Ramos (cell line): ENCODE measurements around the gene NEURL3.

Experiments
- in situ Hi-C: fragments of 300-500 bp; cut with MboI; formaldehyde crosslinking; loops from one replicate; pipeline ENCODE4 v1.14.3; 2022; ENCODE audit warnings: low sequenced_read_pairs; ENCODE audit not compliant: unreplicated experiment

The NEURL3 gene

DNA sequence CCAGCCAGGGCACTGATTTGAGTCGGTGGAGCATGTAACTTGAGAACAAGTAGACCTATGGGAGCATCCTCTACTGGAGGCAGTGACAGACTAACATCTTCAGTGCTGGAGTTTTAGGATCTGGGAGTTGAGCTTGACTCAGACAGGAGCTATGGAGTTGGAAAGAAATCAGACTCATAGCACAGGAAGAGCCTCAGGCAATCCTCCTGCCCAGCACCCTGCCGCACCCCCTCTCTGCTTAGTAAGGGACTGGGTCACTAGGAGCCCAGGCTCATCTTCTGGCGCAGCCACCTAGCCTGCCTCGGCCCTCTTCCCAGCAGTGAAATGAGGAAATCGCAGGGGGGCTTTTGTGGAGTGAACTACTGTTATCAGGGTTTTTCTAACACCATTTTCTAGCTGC lies 35.0 kb upstream of the NEURL3 start:
- in situ Hi-C loops, result no loop called here

DNA sequence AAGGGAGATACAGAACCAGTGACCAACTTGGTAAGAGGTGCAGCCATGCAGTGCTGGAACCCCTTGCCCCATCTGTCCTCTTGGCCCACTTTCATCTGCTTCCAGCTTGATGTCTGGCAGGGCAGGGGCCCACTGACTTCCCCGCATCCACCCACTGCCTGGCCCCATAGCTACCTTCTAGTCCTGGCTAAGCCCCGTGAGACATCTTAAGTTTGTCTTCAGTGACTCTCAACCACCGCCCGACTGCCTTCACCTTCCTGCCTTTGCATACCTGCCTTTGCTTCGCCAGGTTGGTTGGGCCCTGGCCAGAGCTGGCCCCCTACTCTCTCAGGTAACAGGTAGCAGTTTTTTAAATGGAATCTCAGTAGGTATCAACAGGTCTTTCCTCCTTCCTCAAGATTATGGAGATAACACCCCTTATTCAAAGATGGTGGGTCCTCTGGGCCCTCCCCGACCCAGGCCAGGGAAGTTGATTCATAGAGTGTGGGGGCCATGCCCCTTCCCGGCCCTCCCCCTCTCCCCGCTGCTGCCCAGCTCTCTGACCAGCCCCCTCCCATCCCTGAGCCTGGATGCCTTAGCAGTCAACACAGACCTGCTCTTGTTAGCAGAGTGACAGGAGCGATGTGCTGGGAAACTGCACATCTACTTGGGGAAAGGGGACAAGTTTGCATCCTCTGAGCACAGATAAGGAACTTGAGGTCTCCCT lies 34.2 kb upstream of the NEURL3 start:
- in situ Hi-C loops, result no loop called here

DNA sequence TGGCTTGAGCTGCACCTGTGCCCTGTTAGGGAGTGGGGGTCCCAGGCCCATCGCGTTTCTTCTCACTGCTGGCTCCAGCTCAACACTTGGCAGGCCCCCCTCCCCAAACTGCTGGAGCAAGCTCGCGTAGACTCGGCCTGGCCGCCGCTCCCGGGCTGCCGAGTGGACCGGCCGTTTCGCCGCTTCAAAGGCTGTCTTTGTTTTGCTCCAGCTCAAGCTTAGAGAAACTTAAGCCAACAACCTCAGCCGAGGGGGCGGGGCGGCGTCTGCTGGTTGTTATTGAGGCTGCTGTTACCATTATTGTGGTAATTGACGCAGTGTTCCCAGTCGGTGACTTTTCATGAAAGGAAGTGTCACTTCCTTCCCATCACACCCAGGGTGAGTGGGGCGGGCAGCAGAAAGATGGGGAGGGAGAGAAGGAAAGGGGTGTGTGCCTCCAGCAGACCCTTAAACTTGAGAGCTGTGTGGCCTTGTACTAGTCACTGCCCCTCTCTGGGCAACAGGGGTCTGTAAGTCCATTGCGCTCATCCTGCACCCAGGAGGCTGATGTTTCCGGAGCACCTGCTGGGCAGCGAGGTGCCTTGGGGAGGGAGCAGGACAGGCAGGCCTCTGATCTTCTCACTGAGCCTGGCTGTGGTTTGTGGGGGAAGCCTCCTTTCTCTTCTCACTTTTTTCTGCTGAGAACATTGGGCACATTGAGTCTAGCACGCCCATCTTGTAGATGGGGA lies 33.5 kb upstream of the NEURL3 start:
- in situ Hi-C loops, result no loop called here

DNA sequence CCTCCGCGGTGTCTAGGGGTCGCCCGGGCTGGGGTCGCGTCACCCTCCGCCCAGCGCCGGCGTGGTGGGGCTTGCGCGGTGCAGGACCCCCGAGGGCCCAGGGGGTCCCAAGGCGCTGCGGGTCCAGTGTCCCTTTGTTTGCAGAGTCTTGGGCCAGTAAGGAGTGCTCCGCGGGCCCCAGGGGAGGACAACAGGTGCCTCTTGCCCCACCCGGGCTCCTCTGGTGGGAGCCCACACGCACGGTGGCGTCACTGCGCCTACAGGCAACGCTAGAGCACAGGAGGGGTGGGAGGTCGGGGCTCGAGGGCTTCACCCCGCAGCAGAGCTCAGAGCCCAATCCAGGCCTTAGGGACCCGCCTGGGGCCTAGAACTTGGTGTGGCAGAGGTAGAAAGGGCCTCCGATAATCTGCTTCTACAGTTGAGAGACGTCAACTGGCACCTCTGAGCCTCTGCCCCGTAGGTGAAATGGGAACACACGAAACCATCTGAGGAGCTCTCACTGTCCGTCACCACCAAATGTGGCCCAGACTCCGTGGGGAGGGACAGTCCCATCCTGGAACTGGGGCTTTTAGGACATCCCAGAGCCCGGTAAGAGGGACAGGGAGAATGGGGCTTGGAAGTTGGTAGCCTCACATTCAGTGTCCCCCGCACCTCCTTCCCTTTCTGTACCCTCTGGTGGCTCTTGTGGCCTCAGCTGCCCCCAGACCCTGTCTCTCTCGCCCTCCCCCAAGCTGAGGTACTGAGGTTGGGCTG lies 32.8 kb upstream of the NEURL3 start:
- in situ Hi-C loops, result no loop called here

DNA sequence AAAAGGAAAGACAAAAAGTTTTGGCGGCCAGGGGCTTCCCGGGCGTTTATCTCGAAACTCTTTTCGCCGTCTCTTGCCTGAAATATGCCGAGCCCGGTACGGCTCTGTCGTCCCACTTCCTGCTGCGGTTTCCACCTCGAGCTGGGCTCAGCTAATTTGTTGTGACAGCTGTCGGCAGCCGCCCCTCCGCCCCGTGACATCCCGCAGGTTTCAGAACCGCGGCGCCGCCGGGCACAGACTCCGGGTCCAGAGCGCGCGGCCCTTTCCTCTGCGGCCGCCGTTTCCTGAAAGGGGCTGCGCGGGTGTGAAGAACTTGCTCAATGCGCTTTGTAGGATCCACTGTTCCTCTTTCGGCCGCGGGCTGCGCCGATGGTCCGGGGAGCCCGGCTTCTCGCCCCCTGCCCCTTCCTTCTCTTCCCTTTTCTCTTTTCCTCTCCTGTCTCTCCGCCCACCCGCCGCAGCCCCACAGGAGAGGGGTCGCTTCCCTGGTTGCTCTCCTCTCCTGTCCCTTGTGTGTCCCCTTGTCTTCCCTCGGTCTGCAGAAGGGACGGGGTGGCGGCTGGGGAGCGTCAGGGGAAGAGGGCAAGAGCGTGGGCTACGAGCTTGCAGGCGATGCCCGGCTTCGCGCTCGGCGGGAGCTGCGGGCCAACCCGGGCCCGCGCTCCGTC lies 32.0 kb upstream of the NEURL3 start:
- in situ Hi-C loops, result no loop called here

DNA sequence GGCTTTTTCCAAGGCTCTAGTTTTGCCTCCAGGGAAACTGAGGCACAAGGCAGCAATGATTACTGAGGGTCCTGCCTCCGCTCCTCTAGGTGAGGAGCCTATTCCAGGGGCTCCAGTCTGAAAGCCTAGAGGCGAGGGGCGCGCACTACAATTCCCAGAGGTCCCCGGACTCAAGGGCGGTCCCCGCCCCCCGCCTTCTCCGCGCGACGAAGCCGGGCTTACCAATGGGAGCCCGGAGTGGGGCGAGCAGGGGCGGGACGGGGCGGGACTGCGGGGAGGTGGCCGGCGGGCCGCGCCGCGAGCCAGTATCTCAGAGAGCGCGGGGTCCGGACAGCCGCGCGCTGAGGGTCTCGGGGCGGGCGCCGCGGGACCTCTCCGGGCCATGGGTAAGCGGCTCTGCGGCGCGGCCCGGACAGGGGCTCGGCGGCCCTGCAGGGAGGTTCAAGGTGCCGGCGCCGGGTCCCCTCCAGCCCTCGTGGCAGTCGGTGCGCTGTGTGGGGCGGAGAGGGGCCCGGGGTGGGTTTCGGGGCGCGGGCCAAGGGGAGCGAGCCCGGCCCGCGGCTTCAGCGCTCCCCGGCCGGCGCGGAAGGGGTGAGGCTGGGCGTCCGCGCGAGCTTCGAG lies 31.4 kb upstream of the NEURL3 start, which contains the start of gene ARID5A:
Gene ARID5A, plus strand, starts transcription at position 308 of the 621 bp plus-strand sequence. Its CDS starts 75 bp downstream, at position 383.
- in situ Hi-C loops, result no loop called here

DNA sequence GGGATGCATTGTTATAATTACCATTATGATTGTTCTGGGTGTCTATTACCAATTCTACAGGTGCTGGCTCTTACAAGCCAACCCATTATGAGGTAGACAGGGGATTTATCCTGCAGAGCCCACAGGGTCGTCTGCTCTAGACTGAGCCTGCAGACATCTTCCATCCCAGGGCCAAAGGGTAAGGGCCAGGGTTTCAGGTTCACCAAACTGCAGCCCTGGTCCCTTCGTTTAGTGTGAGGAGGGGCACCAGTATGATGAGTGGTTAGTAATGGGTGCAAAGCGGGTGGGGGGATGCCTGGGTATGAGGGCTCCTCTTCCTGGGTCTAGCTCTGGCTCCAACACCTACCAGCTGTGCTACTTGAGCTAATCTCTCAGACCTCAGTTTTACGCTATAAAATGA lies 30.2 kb upstream of the NEURL3 start:
- in situ Hi-C loops, result no loop called here

DNA sequence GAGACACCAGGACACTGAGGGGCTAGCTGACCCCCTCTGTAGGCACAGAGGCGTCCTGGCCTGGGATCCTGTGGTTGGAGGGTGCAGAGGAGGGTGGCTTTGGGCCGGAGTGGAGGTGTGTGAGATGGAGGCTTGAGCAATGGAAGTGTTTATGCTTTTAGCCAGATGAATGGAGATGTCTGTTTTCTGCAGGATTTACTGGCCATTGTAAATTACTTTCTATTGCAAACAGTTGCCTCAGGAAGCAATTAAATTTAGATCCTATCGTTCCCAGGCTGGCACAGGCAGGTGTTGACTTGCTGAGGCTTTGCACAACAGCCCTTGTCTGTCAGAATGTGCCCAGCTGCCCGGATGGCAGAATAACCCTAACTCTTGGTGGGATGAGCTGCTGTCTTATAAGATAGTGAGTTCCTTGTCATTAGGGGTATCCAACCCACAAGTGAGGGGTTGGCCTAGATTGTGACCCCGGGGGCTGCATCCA lies 29.6 kb upstream of the NEURL3 start:
- in situ Hi-C loops, result no loop called here

DNA sequence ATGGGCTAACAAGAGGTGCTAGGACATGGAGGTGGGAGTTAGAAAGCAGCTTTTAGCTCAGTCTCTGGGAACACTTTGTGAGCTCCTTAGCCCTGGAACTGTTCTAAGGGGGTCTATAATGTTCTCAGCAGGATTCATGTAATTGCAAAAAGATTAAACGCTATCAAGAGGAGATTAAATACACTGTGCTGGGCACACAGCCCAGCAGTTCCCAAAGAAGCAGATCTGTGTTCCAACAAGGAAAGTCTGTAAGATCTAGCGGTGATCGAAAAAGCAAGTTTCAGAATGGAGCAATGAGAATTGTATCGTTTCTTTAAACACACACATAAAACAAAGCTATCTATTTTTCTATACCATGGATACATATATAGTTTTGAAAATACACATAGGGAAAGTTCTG lies 29.0 kb upstream of the NEURL3 start:
- in situ Hi-C loops, result no loop called here

DNA sequence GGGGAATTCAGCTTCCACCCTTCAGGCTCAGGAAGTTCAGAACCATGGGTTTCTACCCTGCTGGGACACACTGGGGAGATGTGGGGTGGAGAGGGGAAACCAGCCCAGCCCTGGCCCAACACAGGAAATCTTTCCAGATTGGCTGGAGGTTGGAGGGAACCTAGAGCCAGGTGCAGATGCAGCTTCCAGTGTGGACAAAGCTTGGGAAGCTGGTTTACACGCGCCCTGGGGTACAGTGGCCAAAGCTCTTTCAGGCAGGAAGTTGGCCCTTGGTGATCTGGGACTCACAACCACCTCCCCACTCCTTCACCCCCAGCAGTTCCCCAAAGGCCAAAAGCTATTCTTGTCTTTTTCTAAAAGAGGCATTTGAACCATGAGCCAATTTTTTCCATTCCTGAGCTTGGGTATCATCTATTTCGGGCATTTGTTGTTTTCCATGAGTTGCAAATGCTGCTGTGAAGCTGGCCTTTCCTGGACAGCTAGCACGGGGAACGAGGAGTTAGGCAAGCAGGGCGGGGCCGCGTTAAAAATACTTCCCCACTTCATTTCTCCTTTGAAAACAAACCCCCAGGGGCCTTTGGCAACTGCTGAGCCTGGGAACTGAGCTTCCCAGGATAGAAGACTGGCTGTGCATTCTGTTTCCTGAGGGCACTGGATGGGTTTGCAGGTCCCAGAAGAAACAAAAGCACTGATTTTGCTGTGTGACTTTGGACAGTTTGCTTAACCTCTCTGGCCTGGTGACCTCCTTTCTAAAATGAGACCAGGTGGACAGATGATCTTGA lies 28.3 kb upstream of the NEURL3 start:
- in situ Hi-C loops, result no loop called here

DNA sequence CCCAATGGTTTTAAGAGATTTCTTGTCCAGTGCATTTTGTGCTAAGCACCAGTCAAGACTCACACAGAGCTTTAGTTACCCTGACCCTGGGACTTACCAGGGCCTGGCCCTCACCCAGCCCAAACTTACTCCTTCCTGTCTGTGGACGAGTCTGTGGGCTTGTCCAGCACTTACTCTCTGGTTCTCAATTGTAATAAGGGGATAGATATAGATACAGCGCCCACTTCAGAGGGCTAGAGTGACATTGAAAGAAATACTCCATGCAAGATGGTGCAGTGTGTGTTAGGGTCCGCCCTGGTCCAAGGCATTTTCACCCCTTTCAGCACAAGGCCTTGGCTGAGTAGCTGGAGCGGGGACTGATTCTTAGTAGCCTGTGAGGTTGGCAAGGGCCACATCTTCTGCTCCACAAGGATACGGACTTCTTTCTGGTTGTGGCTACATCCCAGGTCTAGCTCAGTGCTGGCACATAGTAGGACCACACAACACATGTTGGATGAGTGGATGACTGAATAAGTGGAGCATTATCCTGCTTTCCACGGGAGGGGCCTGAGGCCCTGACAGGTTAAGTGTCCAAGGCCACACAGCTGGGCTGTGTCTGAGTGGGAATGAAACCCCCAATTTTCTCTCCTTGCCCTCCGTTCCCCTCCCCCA lies 27.6 kb upstream of the NEURL3 start:
- in situ Hi-C loops, result no loop called here

DNA sequence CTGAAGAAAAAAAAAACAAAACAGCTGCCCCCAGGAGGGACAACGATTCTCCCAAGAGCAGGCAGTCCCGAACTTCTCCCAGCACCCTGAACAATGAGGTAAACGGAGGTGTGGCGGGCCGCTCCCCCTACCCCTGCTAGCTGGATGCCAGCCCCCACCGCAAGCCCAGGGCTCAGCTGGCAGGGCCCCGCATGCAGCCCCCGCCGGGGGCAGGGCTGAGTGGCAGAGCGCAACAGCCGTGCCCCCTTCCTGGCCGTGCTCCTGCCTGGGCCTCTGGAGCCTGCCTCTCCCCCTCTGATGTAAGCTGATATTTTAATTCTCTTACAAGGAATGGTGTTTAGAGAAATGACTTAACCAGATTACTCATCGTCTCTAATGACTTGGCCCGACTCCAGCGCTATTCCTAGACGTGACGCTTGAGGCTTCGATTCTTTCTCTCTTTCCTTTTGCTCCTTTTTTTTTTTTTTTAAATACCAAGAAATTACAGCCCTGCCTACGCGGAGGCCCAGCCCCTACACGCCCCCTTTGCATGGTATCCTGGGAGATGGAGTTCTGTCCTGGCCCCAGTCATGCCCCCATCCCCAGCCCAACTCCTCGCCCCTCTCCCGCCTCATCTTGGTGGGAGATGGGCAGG lies 26.8 kb upstream of the NEURL3 start:
- in situ Hi-C loops, result no loop called here

DNA sequence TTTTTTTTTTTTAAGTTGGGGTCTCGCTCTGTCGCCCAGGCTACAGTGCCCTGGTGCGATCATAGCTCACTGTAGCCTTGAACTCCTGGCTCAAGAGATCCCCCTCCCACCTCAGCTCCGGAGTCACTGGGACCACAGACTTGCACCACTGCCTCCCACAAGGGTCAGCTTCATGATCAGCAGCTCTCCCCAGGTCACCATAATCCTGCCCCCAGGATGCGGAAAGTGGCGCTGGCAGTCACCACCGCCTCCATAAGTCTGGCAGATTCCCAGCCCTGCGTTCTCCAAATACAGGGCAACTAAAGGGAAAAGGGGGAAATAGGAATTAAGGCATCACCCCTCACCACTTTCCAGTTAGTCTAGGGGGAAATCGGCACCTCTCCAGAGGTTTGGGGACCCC lies 26.2 kb upstream of the NEURL3 start:
- in situ Hi-C loops, result no loop called here

DNA sequence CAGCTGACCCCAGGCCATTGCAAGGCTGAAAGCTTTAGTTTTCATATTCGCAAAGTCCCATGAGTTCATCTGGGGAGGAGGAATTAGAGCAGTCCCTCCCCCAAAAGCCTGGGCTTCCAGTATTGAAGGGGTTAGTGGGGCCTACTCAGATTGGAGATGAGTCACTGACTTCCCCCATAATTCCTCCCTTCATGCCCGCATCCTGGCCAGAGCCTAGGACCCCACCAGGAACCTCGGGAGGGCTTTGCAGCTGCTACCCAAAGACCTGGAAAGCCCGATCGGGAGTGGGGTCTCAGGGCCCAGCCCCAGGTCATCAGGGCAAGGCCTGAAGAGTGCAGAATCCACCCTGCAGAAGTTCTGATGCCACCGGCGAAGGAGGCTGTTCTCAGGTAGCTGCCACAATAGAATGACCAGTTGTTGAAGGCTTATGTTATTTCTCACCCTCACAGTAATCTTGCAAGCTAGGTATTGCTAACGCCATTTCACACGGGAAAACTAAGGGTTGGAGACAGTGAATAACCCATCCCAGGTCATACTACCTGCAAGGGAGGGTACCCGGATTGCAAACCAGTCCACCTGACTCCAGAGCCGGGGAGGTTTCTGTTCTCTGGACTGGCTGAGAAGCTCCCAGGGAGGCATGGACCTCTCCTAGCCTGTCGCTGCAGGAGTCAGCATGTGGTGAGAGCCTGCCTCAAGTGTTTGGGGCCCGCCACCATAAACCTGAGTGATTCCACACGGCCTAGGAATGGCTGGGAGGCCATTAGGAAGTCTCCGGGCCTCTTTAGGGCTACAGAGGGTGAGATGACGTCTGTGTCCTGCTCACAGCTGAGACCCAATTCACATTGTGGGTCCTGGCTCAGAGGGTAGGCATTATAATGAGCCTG lies 25.6 kb upstream of the NEURL3 start:
- in situ Hi-C loops, result no loop called here

DNA sequence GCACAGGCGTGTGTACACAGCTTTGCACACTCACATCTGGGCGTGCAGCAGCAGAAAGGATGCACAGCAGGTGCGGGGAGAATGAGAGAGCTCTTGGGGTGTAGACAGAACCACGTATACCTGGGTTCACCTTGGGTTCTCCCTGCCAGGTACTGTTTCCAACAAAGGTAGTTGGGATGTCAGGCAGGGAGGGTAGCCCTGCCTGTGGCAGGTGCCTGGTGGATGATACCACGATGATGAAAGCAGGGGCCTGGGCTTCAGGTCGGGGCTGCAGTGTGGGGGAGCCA lies 24.9 kb upstream of the NEURL3 start:
- in situ Hi-C loops, result no loop called here

DNA sequence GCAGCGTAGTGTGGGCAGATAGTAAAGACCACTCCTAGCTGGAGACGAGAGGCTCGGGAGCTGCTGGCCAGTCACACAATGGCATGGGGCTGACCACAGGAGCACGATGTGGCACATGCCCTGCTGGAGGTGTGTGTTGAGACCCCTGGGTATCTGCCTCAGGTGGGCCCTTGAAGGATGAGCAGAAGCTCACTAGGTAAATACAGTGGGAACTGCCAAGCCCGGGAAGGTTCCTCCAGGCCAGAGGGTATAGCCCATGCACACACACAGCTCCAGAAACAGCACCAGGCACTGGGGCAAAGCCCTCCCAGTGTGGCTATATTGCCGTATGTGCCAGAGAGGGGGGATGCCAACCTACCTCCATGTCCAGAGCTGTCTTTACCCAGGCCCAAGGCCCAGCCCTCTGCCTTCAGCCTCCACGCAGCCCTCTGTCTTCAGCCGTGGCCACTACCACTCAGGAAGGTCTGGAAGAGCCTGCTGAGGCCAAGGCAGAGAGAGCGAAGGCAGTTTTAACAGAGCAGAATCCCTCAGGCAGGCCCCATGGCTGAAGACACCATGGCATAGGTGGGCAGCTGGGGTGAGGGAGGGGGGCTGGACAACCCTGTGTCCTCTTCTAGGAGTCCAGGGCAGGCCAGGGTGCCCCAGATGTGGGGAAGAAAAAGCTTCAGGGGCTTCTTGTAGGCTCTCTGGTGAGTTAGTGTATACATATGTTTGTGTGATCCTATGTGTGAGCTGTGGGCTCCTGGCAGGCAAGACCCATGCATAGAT lies 24.4 kb upstream of the NEURL3 start:
- in situ Hi-C loops, result no loop called here
